ENCODE data around the gene PARP11.

- no peak for TF ChIP-seq EZH2 (IDR thresholded peaks at IDR 0.05; ENCODE audit: low read depth)
- no peak for TF ChIP-seq CTCF (conservative IDR thresholded peaks at IDR 0.05)
Observed at GRCh38 chr12:3789838-3790237, 83.4 kb downstream of the PARP11 start.
